Testis (tissue), 3 donors: ENCODE data around the gene RBM20. TPM values are rescaled to one million over a fixed set of nuclear protein-coding genes. Genes with fewer than 3 reads are reported as not detected.
"Not testable (repeated sequence)": the region's sequence is repeated elsewhere in the genome, so short reads cannot be mapped to it uniquely, and the experiment has no call there.

Source experiments
- DNase-seq: peaks from one replicate; pipeline ENCODE4 v3.0.0-alpha.2; 2019
- H3K27ac ChIP-seq, 2 donors: fragments of 200-600 bp; sonication (generic); one replicate each; pipeline ENCODE4 v1.5.1; 2019
- H3K27me3 ChIP-seq: fragments of 200-600 bp; sonication (generic); one replicate; pipeline ENCODE4 v1.5.1; 2019
- H3K36me3 ChIP-seq: fragments of 200-600 bp; sonication (generic); one replicate; pipeline ENCODE4 v1.5.1; 2017; ENCODE audit warnings: low read depth; ENCODE audit errors: missing control alignments
- H3K4me1 ChIP-seq: fragments of 200-600 bp; sonication (generic); one replicate; pipeline ENCODE4 v1.5.1; 2019
- H3K4me3 ChIP-seq, 2 donors: fragments of 200-600 bp; sonication (generic); one replicate each; pipeline ENCODE4 v1.5.1; 2017 to 2019
- H3K9me3 ChIP-seq: fragments of 200-600 bp; sonication (generic); one replicate; pipeline ENCODE4 v1.5.1; 2017
- POLR2A ChIP-seq: fragments of 450-650 bp; IDR thresholded peaks from one replicate; pipeline ENCODE4 v1.6.1; 2017; ENCODE audit warnings: antibody characterized with exemption, mild to moderate bottlenecking, moderate library complexity
- WGBS, 2 donors: methylation state at CpG; one replicate each; pipeline ENCODE4 v1.1.5; 2018; 5-methylcytosine and 5-hydroxymethylcytosine counted together
- intact Hi-C: fragments of 100-400 bp; cut with DNase I; formaldehyde crosslinking; loops from one replicate; pipeline ENCODE4 v1.15.1; 2023; ENCODE audit warnings: low total_unique reads
- polyA plus RNA-seq: library from polyadenylated mRNA; stranded (reverse); fragments of 350-450 nt; fragmentation: Illumina TruSeq; extraction: RNeasy Lipid Tissue Mini Kit (QIAGEN cat#74804); gene quantifications from one replicate; pipeline ENCODE4 v1.2.3, GENCODE V29; 2014; ENCODE audit warnings: low read depth, low replicate concordance; ENCODE audit not compliant: insufficient read depth
- total RNA-seq, 2 donors: library from RNA; depleted of rRNA; stranded (reverse); fragments of >200 nt; gene quantifications; one replicate each; pipeline ENCODE4 v1.2.3, GENCODE V29; 2016
- TF ChIP-seq, protein P1 (sequence below), 3 experiments: fragments of 450-650 bp in 2 of 3; fragments of 200-600 bp in 1 of 3; sonication (generic) in 1 of 3; IDR thresholded peaks; one replicate each; pipeline ENCODE4 v1.5.1; 2016 to 2019; ENCODE audit warnings: antibody characterized with exemption in 3 of 3, mild to moderate bottlenecking in 2 of 3, moderate library complexity in 1 of 3

RBM20 gene
- total and polyA plus RNA-seq, 3 donors from 2014 or later = 1.7 to 5.3 (median 3.1) TPM

DNA sequence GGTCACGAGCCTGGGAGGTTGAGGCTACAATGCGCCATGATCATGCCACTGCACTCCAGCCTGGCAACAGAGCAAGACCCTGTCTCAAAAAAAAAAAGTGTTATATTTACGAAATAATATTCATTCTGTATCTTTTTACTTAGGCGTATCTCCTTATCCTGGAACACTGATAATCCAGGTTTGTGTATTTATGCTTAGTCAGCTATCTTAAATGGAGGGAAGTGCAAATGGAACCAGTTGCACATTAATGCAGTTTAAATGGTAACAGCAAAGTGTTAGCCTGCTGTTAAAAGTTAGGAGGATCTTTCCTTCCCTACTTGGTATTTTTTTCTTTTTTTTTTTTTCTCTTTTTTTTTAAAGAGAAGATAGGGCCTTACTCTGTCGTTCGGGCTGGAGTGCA is 36.0 kb upstream of the RBM20 start:
- no peaks in the 10 kb centered on the region for H3K4me1 ChIP-seq
- no peak overlapping the region for H3K27ac ChIP-seq
- no peak overlapping the region for H3K4me3 ChIP-seq
- TF ChIP-seq, protein P1, sequence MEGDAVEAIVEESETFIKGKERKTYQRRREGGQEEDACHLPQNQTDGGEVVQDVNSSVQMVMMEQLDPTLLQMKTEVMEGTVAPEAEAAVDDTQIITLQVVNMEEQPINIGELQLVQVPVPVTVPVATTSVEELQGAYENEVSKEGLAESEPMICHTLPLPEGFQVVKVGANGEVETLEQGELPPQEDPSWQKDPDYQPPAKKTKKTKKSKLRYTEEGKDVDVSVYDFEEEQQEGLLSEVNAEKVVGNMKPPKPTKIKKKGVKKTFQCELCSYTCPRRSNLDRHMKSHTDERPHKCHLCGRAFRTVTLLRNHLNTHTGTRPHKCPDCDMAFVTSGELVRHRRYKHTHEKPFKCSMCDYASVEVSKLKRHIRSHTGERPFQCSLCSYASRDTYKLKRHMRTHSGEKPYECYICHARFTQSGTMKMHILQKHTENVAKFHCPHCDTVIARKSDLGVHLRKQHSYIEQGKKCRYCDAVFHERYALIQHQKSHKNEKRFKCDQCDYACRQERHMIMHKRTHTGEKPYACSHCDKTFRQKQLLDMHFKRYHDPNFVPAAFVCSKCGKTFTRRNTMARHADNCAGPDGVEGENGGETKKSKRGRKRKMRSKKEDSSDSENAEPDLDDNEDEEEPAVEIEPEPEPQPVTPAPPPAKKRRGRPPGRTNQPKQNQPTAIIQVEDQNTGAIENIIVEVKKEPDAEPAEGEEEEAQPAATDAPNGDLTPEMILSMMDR (IDR thresholded peaks at IDR 0.05) = no peak
- TF ChIP-seq POLR2A = no peak
- no peaks in the 10 kb centered on the region for H3K9me3 ChIP-seq
- 66 to 72% methylated on average over 6 of the region's 6 CpGs for WGBS, 2 donors
- intact Hi-C loops = no loop called here
- no peaks in the 10 kb centered on the region for H3K27me3 ChIP-seq
- no peaks in the 10 kb centered on the region for H3K36me3 ChIP-seq
- DNase-seq = no peak

DNA sequence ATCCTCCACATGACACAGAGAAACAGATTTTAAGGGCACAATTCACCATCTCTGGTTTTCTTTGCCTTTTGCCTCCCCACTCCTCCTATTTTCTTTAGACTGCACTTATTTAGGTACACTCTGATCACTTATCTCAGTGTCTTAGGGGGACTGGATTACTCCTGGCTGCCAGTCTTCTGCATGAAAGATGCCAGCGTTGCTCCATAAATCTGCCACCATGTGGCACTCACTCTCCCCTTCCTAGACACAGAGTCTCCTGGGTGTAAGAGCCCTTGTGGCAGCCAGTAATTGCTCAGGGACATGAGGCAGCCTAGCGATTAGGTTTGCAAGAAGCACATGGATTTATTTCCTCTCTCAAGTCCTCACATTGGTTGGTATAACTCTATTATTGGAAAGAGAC is 34.5 kb upstream of the RBM20 start:
- Histone ChIP-seq H3K27me3 (no peaks in the 10 kb centered on the region), H3K9me3 (no peaks in the 10 kb centered on the region), H3K36me3 (no peaks in the 10 kb centered on the region), H3K4me1 (no peaks in the 10 kb centered on the region), H3K4me3 (no peak overlapping the region), H3K27ac (no peak overlapping the region)
- no peak for DNase-seq
- 28 to 38% methylated on average over 2 of the region's 2 CpGs for WGBS, 2 donors
- no peak for TF ChIP-seq POLR2A
- TF ChIP-seq, protein P1 (IDR thresholded peaks at IDR 0.05) = no peak
- intact Hi-C loops = no loop called here

DNA sequence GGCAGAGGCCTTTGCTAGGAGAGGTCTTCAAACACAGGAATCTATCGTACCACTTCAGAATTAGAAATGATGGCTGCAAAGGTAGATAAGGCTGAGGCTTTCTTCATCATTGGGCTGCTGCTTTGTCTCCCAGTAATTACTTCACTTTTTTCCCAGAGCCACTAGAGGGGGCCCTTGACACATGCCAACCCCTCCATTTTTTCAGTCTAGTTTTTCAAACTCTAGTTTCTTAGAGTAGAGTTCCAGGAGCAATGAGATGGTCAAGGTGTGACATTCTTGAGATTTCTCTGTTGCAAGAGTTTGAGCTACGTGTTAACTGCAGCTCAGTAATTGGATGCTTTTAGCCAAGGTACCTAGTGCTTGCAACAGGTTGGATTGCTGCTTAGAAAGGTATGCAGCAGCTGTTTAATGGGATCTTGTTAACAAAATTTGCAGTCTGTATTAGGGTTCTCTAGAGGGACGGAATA is 33.8 kb upstream of the RBM20 start:
- WGBS, 2 donors = 42 to 48% methylated on average over 3 of the region's 3 CpGs
- no peak overlapping the region for H3K27ac ChIP-seq
- TF ChIP-seq, protein P1 (IDR thresholded peaks at IDR 0.05) = peak in 2 of 3 experiments; percentile 74 to 76
- no peak for TF ChIP-seq POLR2A
- no peaks in the 10 kb centered on the region for H3K4me1 ChIP-seq
- no peaks in the 10 kb centered on the region for H3K9me3 ChIP-seq
- DNase-seq = peak; percentile 47
- no peak overlapping the region for H3K4me3 ChIP-seq
- H3K36me3 ChIP-seq = no peaks in the 10 kb centered on the region
- no peaks in the 10 kb centered on the region for H3K27me3 ChIP-seq
- intact Hi-C loops = no loop called here

DNA sequence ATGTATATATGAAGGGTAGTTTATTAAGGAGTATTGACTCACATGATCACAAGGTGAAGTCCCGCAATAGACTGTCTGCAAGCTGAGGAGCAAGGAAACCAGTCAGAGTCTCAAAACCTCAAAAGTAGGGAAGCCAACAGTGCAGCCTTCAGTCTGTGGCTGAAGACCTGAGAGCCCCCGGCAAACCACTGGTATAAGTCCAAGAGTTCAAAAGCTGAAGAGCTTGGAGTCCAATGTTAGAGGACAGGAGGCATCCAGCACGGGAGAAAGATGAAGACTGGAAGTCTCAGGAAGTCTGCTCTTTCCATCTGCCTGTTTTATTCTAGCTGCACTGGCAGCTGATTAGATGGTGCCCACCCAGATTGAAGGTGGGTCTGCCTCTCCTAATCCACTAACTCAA is 33.4 kb upstream of the RBM20 start:
- intact Hi-C loops, H3K9me3 ChIP-seq, DNase-seq, H3K36me3 ChIP-seq, H3K4me1 ChIP-seq, H3K27me3 ChIP-seq, H3K4me3 ChIP-seq, H3K27ac ChIP-seq: not testable (repeated sequence)
- WGBS, 2 donors = 67 to 83% methylated on average over 3 of the region's 3 CpGs

DNA sequence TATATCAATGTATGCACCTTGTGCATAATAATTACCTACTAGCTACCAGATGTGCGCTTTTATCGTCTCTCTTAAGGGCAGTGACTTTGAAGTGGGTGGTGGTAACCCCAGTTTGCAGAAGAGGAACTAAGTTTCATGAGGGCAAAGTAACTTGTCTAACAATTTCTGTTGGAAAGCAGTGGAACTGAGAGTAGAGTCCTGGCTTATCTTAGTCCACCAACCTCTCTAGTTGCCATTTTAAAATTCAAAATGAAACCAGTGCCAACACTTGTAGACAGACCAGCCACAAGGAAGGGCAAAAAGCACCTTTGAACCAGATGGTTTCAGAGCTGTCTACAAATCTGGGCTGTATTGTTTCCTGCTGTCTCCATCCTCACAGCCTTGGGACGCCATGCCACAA is 32.0 kb upstream of the RBM20 start:
- no peaks in the 10 kb centered on the region for H3K4me1 ChIP-seq
- H3K27me3 ChIP-seq = no peaks in the 10 kb centered on the region
- 76 to 90% methylated on average over 3 of the region's 3 CpGs for WGBS, 2 donors
- TF ChIP-seq POLR2A = no peak
- TF ChIP-seq, protein P1 (IDR thresholded peaks at IDR 0.05) = no peak
- no peaks in the 10 kb centered on the region for H3K36me3 ChIP-seq
- no peak overlapping the region for H3K27ac ChIP-seq
- no peak overlapping the region for H3K4me3 ChIP-seq
- intact Hi-C loops = no loop called here
- no peak for DNase-seq
- no peaks in the 10 kb centered on the region for H3K9me3 ChIP-seq
